Medulla oblongata (tissue), 1 donor: Measurements from ENCODE around the gene GPR35.
"Not testable (repeated sequence)": the region's sequence is repeated elsewhere in the genome, so short reads cannot be mapped to it uniquely, and the experiment has no call there.

ENCODE experiments used
- DNase-seq: peaks from one replicate; pipeline ENCODE4 v3.0.0-alpha.2; 2015; ENCODE audit errors: extremely low spot score

The GPR35 gene

GRCh38 chr2:240602266-240603050, 22.8 kb upstream of the GPR35 start:
- no peak for DNase-seq

- DNase-seq: no peak
Measured at GRCh38 chr2:240603081-240603835, 22.0 kb upstream of the GPR35 start.

DNA sequence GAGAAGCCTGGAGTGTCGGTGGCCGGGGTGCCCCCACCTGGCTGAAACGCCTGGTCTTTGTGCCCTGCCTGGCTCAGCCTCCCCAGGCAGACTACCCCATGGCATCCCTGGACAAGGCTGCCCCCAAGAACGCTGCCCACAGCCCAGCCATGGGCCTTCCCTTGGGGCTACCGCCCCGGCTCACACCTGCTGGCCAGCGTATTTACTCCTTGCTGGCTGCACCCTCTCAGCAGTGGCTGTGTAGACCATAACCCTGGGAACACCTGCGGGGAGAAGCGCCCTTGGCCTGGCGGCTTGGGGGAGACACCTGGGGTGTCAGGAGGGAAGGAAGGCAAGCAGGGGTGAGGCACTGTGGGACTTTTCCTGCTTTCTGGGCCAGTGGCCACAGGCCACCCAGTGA, 21.4 kb upstream of the GPR35 start:
- no peak for DNase-seq

DNA sequence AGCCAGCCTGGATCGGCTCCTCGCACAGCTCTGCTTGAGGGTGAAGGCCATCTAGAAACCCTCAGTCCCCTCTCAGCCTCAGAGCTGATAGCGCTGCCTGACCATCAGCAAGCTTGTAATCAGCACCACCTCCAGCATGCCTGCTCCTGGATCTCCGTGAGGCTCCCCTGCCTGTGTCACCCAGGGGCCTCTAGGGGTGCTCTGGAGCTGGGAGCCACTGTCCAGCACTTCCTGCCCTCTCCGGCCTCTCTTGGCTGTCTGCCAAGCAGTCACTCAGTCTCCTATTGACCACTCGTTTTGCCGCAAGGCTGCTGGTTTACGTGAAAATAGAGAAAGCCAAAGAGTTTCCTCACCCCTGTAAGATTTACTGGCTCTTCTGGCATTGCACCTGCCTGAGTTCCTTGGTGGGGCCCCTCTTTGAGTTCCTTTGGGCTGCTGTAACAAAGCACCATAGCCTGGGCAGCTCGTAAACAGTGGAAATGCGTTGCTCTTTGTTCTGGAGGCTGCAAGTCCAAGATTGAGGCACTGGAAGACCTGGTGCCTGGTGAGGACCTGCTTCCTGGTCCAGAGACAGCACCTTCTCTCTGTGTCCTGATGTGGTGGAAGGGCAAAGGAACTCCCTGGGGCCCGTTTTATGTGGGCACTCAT, 20.9 kb upstream of the GPR35 start:
- peak; percentile 96 for DNase-seq

DNA sequence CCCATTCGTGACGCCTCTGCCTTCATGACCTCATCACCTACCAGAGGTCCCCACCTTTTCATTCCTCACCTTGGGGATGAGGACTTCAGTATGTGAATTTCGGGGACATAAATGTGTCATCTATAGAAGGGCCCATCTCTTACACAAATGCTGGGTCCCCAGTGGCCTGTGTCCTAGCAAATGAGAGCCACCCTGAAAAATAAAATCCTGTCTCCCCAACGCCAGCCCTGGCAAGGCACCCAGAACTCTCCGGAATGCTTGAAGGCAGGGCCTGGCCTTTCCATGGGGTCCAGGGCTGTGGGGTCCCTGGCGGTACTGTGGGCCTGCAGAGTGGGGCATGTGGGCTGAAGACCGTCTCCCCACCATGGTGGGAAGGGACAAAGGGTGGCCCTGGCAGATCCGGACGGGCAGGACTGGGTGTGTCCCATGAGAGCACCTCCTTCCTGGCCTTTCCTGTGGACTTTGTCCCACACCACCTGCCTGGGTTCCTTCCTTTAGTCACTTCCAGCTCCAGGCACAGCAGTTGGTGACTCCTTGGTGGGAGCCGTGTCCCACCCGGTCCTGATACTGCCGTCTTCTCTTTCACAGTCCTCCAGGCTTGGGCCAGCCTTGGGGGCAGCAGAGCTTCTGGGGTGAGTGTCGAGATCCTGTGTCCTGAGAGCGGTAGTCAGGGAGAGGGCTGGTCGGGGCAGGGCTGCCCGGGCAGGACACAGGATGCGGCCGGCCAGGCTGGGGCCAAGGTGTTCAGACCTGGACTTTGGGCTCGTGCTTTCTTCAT, 20.2 kb upstream of the GPR35 start:
- no peak for DNase-seq

- no peak for DNase-seq
Measured at GRCh38 chr2:240605867-240606743, 19.2 kb upstream of the GPR35 start.

GRCh38 chr2:240611601-240612210, 13.6 kb upstream of the GPR35 start:
- DNase-seq: peak; percentile 42

DNA sequence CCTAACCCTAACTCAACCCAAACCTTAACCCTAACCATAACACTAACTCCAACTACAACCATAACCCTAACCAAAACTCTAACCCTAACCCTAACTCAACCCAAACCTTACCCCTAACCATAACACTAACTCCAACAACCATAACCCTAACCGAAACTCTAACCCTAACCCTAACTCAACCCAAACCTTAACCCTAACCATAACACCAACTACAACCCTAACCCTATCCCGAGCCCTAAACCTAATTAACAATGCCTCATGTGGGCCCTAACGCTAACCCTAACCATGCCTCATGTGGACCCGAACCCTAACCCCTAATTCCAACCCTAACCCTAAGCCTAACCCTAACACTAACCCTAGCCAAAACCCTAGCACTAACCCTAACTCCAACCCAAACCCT, 11.5 kb upstream of the GPR35 start:
- no peak for DNase-seq

DNA sequence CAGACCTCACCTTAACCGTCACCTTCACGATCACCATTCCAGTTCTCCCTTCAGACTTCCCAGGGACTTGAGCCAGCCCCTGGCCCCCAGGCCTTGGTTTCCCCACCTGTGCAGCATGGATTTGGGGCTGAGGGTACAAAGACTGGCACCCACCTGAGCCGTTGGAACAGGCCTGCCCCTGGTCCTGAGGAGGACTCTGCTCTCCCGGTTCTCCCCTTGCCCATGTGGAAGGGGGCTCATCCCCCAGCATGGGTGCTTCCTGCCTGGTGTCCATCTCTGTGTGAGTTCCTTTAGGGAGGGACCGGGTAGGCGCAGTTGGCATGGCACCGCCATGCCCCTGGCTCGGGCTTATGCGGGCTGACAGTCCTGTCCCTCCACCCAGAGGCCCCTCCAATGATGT, 10.9 kb upstream of the GPR35 start:
- no peak for DNase-seq

GRCh38 chr2:240615396-240615795, 9.9 kb upstream of the GPR35 start:
- no peak for DNase-seq

DNA sequence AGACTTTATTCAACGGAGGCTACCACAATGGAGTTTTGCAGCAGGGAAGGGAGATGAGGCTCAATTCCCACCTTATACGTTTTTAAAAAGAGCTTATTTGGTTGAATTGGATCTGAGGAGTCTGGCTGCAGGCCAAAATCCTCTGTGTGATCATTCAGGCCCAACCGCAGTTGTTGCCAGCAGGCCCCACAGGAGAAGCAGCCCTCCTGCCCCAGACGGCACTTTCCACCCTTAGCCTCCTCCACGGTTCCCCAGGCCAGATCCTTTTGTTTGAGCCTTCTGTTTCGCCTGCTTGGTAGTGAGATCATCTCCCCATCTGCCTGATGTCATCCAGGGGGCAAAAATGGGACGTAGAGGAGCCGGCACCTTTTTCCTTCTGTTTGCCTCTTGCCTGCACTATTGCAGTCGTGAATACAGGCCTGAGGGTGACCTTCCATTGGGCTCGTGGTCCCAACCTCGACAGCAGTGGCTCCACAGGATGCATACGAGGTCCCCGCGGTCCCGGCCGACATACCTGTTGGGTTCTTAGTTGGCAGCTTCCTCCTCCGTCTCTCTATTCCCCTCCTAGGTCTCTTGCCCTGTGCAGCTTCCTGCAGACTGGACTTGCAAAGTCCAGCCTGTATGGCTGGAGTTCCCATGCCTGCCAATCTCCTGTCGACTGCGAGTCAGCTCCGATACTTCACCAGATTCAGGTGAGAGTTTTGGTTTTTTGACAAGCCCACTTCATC, 9.3 kb upstream of the GPR35 start:
- no peak for DNase-seq

- not testable (repeated sequence) for DNase-seq
Measured at GRCh38 chr2:240616860-240617666, 8.2 kb upstream of the GPR35 start.

DNA sequence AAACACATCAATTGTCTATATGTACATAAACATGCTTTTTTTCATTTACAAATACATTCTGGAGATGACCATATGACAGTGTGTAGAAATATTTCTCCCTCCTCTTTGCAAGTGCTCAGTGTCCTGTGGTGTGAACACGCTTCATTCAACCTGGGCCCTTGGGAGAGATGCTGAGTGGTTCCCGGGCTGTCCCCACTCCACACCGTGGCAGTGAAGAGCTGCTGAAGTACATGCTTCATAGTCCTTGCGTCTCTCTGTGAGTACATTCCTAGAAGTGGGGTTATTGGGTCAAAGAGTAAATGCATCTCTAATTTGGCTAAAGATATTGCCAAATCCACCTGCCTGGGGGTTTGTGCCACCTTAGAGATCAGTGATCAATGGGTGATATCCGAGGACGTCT, 6.5 kb upstream of the GPR35 start:
- DNase-seq: no peak

- DNase-seq: no peak
Measured at GRCh38 chr2:240619506-240620148, 5.7 kb upstream of the GPR35 start.

DNA sequence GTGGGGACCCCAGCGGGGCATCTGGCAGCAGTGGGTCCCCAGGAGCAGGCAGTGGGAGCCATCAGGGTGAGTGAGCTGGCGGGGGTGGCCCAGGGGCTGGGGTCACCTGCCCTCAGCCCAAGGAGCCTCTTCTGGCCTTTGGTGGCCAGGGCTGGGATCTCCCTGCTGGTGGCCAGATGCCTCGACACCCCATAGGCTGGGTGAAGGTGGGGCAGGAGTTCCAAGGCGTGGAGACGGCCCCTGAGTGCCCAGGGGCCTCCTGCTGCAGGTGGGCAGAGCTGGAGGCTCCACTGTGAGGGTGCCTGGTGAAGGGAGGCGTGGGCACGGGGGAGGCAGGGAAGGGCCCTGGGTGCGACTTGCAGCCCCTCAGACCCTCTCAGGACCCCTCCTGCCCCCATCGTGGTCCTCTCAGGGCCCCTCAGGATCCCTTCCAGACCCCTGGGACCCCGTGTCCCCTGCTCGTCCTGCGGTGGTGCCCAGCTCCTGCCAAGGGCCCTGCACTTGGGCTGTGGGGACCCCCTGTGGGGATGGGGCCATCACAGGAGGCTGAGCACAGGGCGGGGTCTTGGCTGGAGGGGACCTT, 5.0 kb upstream of the GPR35 start:
- no peak for DNase-seq

DNA sequence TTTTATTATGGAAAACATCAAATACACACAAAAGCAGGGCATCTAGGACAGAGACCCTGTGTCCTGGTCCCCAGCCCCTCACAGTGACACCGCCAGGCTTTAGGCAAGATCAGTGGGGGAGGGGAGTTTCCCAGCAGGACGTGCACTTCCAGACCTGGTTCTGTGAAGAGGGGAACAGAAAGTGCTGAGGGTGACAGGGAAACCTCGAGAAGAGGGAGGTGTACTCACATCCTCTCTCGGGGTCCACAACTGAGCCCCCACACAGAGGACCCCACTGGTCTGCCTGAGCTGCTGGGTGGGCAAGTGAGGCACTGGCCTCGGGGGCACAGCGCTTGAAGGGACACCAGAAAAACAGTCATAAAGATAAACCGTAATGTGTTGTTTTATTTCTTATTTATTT, 4.4 kb upstream of the GPR35 start:
- no peak for DNase-seq

- DNase-seq: no peak
Measured at GRCh38 chr2:240622060-240622411, 3.2 kb upstream of the GPR35 start.

DNA sequence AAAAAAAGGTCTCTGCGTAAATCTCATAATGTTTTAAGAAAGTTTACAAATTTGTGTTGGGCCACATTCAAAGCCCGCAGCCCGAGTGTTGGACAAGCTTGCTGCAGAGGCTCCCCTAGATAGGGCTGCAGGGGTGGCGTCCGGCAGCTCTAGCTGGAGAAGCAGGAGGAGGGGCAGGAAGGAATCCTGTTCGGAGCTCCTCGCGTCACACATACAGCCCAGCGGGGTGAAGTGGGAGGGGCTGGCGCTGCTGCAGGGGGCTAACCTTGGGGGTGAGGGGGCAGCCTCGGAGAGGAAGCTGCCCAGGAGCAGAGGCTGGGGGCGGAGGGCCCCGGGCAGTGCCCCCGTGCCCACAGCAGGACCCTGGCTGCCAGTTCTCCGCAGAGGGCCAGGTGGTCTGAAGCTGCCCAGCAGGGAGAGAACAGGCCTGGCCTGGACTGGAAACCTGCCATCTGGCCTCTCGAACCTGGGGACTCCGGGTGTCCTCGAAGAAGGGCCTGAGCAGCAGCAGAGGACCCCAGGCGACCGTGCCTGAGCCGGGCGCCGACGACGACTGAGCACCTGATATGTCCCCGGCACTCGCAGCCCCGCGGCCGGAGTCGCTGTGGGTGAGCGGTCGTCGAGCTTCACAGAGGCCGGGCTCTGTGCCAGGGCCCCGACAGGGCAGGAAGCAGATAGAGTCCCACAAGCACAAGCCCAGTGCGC, 2.6 kb upstream of the GPR35 start:
- DNase-seq: no peak
